Measurements from ENCODE around the gene VWA5B2.

The VWA5B2 gene

GRCh38 chr3:184196536-184196935 is 32.8 kb upstream of the VWA5B2 start:
- in situ Hi-C loops (cut with MboI; ENCODE audit: low sequenced_read_pairs, unreplicated experiment) = no loop called here
- TF ChIP-seq CTCF (IDR thresholded peaks at IDR 0.05; ENCODE audit: borderline replicate concordance, control extremely low read depth, extremely low read depth, insufficient read depth, missing control alignments) = no peak
- no peak for DNase-seq (ENCODE audit: low spot score)

- no peak for DNase-seq (ENCODE audit: low spot score)
- no peak for TF ChIP-seq CTCF (IDR thresholded peaks at IDR 0.05; ENCODE audit: borderline replicate concordance, control extremely low read depth, extremely low read depth, insufficient read depth, missing control alignments)
- in situ Hi-C loops (cut with MboI; ENCODE audit: low sequenced_read_pairs, unreplicated experiment) = no loop called here
Measured at GRCh38 chr3:184198509-184198908, 30.9 kb upstream of the VWA5B2 start.

GRCh38 chr3:184200825-184201224 is 28.6 kb upstream of the VWA5B2 start:
- no peak for DNase-seq (ENCODE audit: low spot score)
- no peak for TF ChIP-seq CTCF (IDR thresholded peaks at IDR 0.05; ENCODE audit: borderline replicate concordance, control extremely low read depth, extremely low read depth, insufficient read depth, missing control alignments)
- in situ Hi-C loops (cut with MboI; ENCODE audit: low sequenced_read_pairs, unreplicated experiment) = no loop called here

GRCh38 chr3:184203526-184203925 is 25.9 kb upstream of the VWA5B2 start:
- no peak for TF ChIP-seq CTCF (IDR thresholded peaks at IDR 0.05; ENCODE audit: borderline replicate concordance, control extremely low read depth, extremely low read depth, insufficient read depth, missing control alignments)
- no peak for DNase-seq (ENCODE audit: low spot score)
- in situ Hi-C loops (cut with MboI; ENCODE audit: low sequenced_read_pairs, unreplicated experiment) = no loop called here

GRCh38 chr3:184209146-184209923 is 20.1 kb upstream of the VWA5B2 start:
- no peak for TF ChIP-seq CTCF (IDR thresholded peaks at IDR 0.05; ENCODE audit: borderline replicate concordance, control extremely low read depth, extremely low read depth, insufficient read depth, missing control alignments)
- in situ Hi-C loops (cut with MboI; ENCODE audit: low sequenced_read_pairs, unreplicated experiment) = no loop called here
- DNase-seq (ENCODE audit: low spot score) = no peak

GRCh38 chr3:184211297-184211696 is 18.1 kb upstream of the VWA5B2 start:
- TF ChIP-seq CTCF (IDR thresholded peaks at IDR 0.05; ENCODE audit: borderline replicate concordance, control extremely low read depth, extremely low read depth, insufficient read depth, missing control alignments) = no peak

More at GRCh38 chr3:184211297-184211696, 18.1 kb upstream of the VWA5B2 start:
- in situ Hi-C loops (cut with MboI; ENCODE audit: low sequenced_read_pairs, unreplicated experiment) = no loop called here
- no peak for DNase-seq (ENCODE audit: low spot score)
